Measurements from ENCODE around the gene MIGA2.

DNA sequence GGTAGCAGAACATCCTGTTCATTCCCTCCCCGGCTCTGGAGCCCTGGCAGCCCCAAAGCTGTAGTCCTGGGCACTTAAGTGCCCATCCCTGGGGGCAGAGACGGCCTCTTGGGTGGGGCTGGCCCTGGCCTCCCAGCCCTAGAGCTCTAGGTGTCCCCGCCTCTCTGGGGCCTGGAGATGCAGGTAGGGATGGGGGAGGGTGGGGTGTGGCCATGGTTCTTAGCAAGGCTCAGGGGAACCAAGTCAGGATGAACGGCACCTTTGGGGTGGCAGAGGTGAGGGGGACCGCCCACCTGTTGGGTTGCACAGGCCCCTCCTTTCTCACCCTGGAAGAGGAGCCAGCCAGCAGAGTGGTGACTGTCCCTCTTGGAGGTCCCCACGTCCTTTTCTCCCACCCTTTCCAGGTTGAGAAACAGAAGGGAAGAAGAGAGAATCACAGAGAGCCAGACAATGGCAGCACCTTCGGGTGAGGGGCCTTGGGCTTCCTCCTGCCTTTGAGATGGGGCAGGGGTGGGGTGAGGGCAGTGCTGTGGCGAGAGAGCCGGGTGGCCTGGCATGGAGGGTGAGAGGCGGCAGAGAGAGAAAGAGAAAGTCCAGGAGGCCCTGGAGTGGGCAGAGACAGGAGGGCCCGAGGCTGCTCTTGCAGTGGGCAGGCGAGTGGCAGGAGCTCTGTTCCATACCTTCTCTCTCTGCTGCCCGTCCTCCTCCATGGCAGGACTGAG is 71.8 kb downstream of the MIGA2 start:
- TF ChIP-seq, protein P1, sequence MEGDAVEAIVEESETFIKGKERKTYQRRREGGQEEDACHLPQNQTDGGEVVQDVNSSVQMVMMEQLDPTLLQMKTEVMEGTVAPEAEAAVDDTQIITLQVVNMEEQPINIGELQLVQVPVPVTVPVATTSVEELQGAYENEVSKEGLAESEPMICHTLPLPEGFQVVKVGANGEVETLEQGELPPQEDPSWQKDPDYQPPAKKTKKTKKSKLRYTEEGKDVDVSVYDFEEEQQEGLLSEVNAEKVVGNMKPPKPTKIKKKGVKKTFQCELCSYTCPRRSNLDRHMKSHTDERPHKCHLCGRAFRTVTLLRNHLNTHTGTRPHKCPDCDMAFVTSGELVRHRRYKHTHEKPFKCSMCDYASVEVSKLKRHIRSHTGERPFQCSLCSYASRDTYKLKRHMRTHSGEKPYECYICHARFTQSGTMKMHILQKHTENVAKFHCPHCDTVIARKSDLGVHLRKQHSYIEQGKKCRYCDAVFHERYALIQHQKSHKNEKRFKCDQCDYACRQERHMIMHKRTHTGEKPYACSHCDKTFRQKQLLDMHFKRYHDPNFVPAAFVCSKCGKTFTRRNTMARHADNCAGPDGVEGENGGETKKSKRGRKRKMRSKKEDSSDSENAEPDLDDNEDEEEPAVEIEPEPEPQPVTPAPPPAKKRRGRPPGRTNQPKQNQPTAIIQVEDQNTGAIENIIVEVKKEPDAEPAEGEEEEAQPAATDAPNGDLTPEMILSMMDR (IDR thresholded peaks at IDR 0.05; ENCODE audit: low read length): no peak
- no peak for TF ChIP-seq EZH2 (IDR thresholded peaks at IDR 0.05; ENCODE audit: borderline replicate concordance, low read length)
